DND-41 (cell line): ENCODE measurements around the gene MYL3.

Source experiments
- EZH2 ChIP-seq: IDR thresholded peaks from 3 replicates; pipeline ENCODE4 v1.6.1; 2012; ENCODE audit warnings: borderline replicate concordance, low read depth, mild to moderate bottlenecking, moderate library complexity, low read length, inconsistent platforms; ENCODE audit not compliant: severe bottlenecking
- TF ChIP-seq, protein P1 (sequence below): IDR thresholded peaks from 2 replicates; pipeline ENCODE4 v1.5.1; 2012; ENCODE audit warnings: borderline replicate concordance, low read length, moderate library complexity, mild to moderate bottlenecking; ENCODE audit not compliant: poor library complexity, severe bottlenecking; ENCODE audit errors: extremely low read depth

DNA sequence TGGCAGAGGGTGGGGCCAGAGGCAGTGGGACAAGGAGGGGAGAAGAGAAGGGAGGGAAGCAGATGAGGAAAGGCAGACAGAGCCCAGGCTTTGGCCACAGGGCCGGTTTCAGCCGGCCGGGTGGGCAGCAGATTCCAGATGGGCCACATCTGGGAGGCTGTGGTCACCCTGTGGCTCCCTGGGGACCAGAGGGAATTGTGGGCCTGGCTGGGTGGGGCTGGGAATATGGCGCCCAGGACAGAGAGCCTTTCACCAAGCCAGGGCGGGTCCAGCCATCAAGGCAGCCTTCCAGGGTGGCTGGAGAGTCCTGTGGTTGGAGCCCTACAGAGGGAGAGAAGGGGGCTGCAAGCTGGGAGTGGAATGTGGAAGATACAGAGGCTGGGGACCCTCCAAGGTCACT, 33.1 kb upstream of the MYL3 start:
- TF ChIP-seq EZH2: no peak
- TF ChIP-seq, protein P1, sequence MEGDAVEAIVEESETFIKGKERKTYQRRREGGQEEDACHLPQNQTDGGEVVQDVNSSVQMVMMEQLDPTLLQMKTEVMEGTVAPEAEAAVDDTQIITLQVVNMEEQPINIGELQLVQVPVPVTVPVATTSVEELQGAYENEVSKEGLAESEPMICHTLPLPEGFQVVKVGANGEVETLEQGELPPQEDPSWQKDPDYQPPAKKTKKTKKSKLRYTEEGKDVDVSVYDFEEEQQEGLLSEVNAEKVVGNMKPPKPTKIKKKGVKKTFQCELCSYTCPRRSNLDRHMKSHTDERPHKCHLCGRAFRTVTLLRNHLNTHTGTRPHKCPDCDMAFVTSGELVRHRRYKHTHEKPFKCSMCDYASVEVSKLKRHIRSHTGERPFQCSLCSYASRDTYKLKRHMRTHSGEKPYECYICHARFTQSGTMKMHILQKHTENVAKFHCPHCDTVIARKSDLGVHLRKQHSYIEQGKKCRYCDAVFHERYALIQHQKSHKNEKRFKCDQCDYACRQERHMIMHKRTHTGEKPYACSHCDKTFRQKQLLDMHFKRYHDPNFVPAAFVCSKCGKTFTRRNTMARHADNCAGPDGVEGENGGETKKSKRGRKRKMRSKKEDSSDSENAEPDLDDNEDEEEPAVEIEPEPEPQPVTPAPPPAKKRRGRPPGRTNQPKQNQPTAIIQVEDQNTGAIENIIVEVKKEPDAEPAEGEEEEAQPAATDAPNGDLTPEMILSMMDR: no peak
